ENCODE results near the gene AP2M1.
A peak's percentile ranks its signal among the peaks of the same experiment; 100 is the strongest.

The AP2M1 gene

DNA sequence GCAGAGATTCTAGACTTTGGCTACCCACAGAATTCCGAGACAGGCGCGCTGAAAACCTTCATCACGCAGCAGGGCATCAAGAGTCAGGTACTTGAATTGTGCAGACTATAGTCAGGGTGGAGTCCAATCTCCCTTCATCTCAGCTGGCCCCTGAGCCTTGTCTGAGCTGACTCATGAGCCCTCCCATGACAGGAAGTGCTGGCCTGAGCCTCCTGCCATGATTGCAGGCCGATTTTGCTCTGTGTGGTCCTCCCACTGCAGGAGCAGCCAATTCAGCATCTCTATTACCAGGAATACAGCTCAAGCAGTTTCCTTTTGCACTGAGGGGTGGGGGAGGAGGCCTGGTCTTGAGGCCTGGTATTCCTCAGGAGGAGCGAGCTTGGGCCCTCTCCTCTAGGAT, 5.5 kb downstream of the AP2M1 start:
- peaks cover 63 to 69% of the 10 kb centered on the region in 2 donors for H3K36me3 ChIP-seq (ENCODE audit: control insufficient read depth in 2 of 2, insufficient read depth in 2 of 2, low read length in 2 of 2)
- H3K4me3 ChIP-seq (ENCODE audit: low read length in 2 of 2) = no peak overlapping the region
- H3K27me3 ChIP-seq (ENCODE audit: control insufficient read depth in 1 of 2, insufficient read depth in 2 of 2, low read length in 2 of 2) = no peaks in the 10 kb centered on the region
- peaks cover 34% of the 10 kb centered on the region for H3K4me1 ChIP-seq (ENCODE audit: control insufficient read depth, insufficient read depth, low read length)
- no peak overlapping the region for H3K9ac ChIP-seq (ENCODE audit: low read length in 2 of 2)
- H3K9me3 ChIP-seq (ENCODE audit: control insufficient read depth in 2 of 2, low read length in 2 of 2) = no peaks in the 10 kb centered on the region
- no peak overlapping the region for H3K27ac ChIP-seq (ENCODE audit: low read length)

DNA sequence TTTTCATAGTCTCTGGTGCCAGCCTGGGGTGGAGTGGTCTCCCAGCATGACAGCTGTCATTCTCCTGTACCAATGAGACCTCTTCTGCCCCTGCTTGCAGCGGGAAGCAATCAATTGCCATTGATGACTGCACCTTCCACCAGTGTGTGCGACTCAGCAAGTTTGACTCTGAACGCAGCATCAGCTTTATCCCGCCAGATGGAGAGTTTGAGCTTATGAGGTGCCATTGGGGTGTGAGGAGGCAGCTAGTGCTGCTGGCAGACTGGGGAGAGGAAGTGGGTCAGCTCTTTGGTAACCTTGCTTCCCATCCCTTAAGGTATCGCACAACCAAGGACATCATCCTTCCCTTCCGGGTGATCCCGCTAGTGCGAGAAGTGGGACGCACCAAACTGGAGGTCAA, 6.9 kb downstream of the AP2M1 start:
- Histone ChIP-seq H3K36me3 (ENCODE audit: control insufficient read depth in 2 of 2, insufficient read depth in 2 of 2, low read length in 2 of 2) (peaks cover 63 to 69% of the 10 kb centered on the region in 2 donors), H3K4me1 (ENCODE audit: control insufficient read depth, insufficient read depth, low read length) (peaks cover 29% of the 10 kb centered on the region), H3K27ac (ENCODE audit: low read length) (no peak overlapping the region), H3K27me3 (ENCODE audit: control insufficient read depth in 1 of 2, insufficient read depth in 2 of 2, low read length in 2 of 2) (no peaks in the 10 kb centered on the region), H3K9me3 (ENCODE audit: control insufficient read depth in 2 of 2, low read length in 2 of 2) (no peaks in the 10 kb centered on the region), H3K4me3 (ENCODE audit: low read length in 2 of 2) (no peak overlapping the region), H3K9ac (ENCODE audit: low read length in 2 of 2) (no peak overlapping the region)

DNA sequence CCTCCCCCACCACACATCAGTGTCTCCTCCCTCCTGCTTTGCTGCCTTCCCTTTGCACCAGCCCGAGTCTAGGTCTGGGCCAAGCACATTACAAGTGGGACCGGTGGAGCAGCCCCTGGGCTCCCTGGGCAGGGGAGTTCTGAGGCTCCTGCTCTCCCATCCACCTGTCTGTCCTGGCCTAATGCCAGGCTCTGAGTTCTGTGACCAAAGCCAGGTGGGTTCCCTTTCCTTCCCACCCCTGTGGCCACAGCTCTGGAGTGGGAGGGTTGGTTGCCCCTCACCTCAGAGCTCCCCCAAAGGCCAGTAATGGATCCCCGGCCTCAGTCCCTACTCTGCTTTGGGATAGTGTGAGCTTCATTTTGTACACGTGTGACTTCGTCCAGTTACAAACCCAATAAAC, 9.0 kb downstream of the AP2M1 start:
- Histone ChIP-seq H3K27me3 (ENCODE audit: control insufficient read depth in 1 of 2, insufficient read depth in 2 of 2, low read length in 2 of 2) (no peaks in the 10 kb centered on the region), H3K27ac (ENCODE audit: low read length) (no peak overlapping the region), H3K9me3 (ENCODE audit: control insufficient read depth in 2 of 2, low read length in 2 of 2) (no peaks in the 10 kb centered on the region), H3K4me3 (ENCODE audit: low read length in 2 of 2) (no peak overlapping the region), H3K9ac (ENCODE audit: low read length in 2 of 2) (no peak overlapping the region), H3K36me3 (ENCODE audit: control insufficient read depth in 2 of 2, insufficient read depth in 2 of 2, low read length in 2 of 2) (peaks cover 58 to 61% of the 10 kb centered on the region in 2 donors), H3K4me1 (ENCODE audit: control insufficient read depth, insufficient read depth, low read length) (peaks cover 27% of the 10 kb centered on the region)

DNA sequence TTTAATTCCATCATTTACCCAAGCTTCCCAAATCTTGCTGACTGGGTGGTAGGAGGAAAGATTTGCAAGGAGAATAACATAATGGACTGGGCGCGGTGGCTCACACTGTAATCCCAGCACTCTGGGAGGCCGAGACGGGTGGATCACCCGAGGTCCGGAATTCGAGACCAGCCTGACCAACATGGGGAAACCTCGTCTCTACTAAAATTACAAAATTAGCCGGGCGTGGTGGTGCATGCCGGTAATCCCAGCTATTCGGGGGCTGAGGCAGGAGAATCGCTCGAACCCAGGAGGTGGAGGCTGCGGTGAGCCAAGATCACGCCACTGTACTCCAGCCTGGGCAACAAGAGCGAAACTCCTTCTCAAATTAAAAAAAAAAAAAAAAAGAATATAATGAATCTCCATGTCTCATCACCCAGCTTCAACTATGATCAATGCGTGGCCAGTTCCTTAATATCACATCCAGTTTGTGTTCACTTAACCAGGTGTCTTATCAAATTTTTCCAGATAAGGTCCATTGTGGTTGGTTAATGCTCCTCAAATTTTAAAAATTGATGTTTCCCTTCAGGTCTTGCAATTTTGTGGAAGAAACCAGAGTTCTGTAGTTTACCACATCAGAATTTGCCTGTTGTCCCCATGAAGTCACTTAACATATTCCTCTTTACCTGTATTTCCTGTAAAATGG, 10.0 kb downstream of the AP2M1 start:
- H3K9ac ChIP-seq (ENCODE audit: low read length in 2 of 2) = peak overlapping the region in 1 of 2 donors; percentile 74
- H3K9me3 ChIP-seq (ENCODE audit: control insufficient read depth in 2 of 2, low read length in 2 of 2) = no peaks in the 10 kb centered on the region
- H3K4me1 ChIP-seq (ENCODE audit: control insufficient read depth, insufficient read depth, low read length) = peaks cover 27% of the 10 kb centered on the region
- peaks cover 57 to 60% of the 10 kb centered on the region in 2 donors for H3K36me3 ChIP-seq (ENCODE audit: control insufficient read depth in 2 of 2, insufficient read depth in 2 of 2, low read length in 2 of 2)
- no peak overlapping the region for H3K4me3 ChIP-seq (ENCODE audit: low read length in 2 of 2)
- H3K27ac ChIP-seq (ENCODE audit: low read length) = peak overlapping the region; percentile 84
- no peaks in the 10 kb centered on the region for H3K27me3 ChIP-seq (ENCODE audit: control insufficient read depth in 1 of 2, insufficient read depth in 2 of 2, low read length in 2 of 2)

DNA sequence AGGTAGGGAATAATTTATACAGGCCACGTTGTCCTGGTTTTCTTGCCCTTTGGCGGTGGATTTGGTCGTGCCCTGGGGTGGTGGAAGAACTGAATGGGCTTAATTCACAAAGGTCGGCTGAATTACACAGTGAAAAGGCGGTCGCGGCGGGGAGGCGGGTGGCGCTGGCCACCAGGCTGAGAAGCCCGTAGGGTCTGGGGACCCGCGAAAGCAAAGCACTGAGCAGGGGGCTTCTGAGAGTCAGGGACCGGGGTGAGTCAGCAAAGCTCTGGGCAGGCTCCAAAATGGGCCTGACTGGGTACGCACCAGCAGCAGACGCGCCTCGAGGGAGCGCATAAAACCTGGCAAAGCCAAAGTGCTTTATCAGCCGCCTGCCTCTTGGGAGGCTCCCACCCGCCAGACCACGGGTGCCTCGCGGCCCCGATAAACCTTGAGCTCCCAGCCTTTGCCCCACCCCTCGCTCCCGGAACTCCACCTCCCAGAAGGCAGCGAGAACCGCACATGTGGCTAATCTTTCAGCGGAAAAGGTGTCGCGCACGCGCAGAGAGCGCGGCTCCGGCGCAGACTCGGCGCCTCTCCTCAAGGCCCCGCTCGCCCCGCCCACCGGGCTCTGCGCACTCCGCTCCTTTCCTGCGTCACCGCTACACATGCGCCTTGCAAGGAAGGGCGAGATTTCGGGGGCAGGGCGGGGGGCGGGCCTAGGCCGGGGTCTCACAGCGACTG, 11.0 kb downstream of the AP2M1 start:
- H3K4me3 ChIP-seq (ENCODE audit: low read length in 2 of 2) = peak overlapping the region; percentile 94 to 100
- H3K4me1 ChIP-seq (ENCODE audit: control insufficient read depth, insufficient read depth, low read length) = peaks cover 25% of the 10 kb centered on the region
- H3K9ac ChIP-seq (ENCODE audit: low read length in 2 of 2) = peak overlapping the region; percentile 73 to 91
- H3K27me3 ChIP-seq (ENCODE audit: control insufficient read depth in 1 of 2, insufficient read depth in 2 of 2, low read length in 2 of 2) = no peaks in the 10 kb centered on the region
- peaks cover 57 to 60% of the 10 kb centered on the region in 2 donors for H3K36me3 ChIP-seq (ENCODE audit: control insufficient read depth in 2 of 2, insufficient read depth in 2 of 2, low read length in 2 of 2)
- H3K27ac ChIP-seq (ENCODE audit: low read length) = peak overlapping the region; percentile 84
- H3K9me3 ChIP-seq (ENCODE audit: control insufficient read depth in 2 of 2, low read length in 2 of 2) = no peaks in the 10 kb centered on the region

DNA sequence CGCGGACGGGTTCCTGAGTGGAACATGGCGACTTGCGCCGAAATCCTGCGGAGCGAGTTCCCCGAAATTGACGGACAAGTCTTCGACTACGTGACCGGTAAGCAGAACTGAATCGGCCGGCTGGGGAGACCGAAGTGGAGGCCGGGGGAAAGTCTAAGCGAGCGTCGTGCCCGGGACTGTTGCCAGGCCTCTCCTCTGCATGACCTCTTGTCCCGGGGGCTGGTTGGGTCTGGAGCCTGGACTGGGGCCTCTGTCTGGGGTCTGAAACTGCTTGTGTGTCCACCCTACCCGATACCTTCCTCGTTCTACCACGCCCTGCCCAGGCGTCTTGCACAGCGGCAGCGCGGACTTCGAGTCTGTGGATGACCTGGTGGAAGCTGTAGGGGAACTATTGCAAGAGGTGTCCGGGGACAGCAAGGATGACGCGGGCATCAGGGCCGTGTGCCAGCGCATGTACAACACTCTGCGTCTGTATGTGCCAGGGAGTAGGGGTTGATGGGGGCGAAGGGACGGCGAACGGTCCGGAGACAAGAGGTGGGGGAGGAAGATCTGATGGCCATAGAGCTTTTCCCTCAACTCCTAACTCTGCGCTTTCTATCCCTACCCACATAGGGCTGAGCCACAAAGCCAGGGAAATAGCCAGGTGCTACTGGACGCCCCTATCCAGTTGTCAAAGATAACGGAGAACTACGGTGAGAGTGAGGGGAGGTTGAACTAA, 11.7 kb downstream of the AP2M1 start, which contains the start of gene ABCF3:
TSS of gene ABCF3 (plus strand) at position 16 of the 718 bp plus-strand sequence. CDS start at position 25, 9 bp downstream.
- Histone ChIP-seq H3K9ac (ENCODE audit: low read length in 2 of 2) (peak within 1 kb of the TSS; percentile 91 to 95), H3K27ac (ENCODE audit: low read length) (peak within 1 kb of the TSS; percentile 84), H3K9me3 (ENCODE audit: control insufficient read depth in 2 of 2, low read length in 2 of 2) (no peaks in the 10 kb centered on the region), H3K36me3 (ENCODE audit: control insufficient read depth in 2 of 2, insufficient read depth in 2 of 2, low read length in 2 of 2) (peaks cover 55 to 58% of the 10 kb centered on the region in 2 donors), H3K27me3 (ENCODE audit: control insufficient read depth in 1 of 2, insufficient read depth in 2 of 2, low read length in 2 of 2) (no peaks in the 10 kb centered on the region), H3K4me1 (ENCODE audit: control insufficient read depth, insufficient read depth, low read length) (peaks cover 25% of the 10 kb centered on the region), H3K4me3 (ENCODE audit: low read length in 2 of 2) (peak within 1 kb of the TSS; percentile 94 to 100)

DNA sequence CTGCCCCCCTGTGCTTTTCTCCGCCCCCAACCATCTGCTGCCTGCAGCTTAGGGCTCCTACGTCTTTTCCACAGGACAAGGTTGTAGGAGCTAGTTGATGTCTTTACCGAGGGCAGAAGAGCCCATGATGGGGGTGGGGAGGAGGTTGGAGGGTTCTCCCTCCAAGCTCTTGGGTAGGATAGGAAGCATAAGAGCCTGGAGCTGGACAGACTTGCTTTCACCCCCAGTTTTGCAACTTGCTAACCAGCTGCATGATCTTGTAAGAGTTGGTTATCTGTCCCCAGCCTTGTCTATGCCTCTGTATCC, 12.2 kb downstream of the AP2M1 start:
- Histone ChIP-seq H3K27me3 (ENCODE audit: control insufficient read depth in 1 of 2, insufficient read depth in 2 of 2, low read length in 2 of 2) (no peaks in the 10 kb centered on the region), H3K27ac (ENCODE audit: low read length) (peak overlapping the region; percentile 74), H3K9me3 (ENCODE audit: control insufficient read depth in 2 of 2, low read length in 2 of 2) (no peaks in the 10 kb centered on the region), H3K4me3 (ENCODE audit: low read length in 2 of 2) (peak overlapping the region; percentile 94 to 100), H3K36me3 (ENCODE audit: control insufficient read depth in 2 of 2, insufficient read depth in 2 of 2, low read length in 2 of 2) (peaks cover 50 to 54% of the 10 kb centered on the region in 2 donors), H3K4me1 (ENCODE audit: control insufficient read depth, insufficient read depth, low read length) (peaks cover 25% of the 10 kb centered on the region), H3K9ac (ENCODE audit: low read length in 2 of 2) (peak overlapping the region; percentile 91 to 95)

DNA sequence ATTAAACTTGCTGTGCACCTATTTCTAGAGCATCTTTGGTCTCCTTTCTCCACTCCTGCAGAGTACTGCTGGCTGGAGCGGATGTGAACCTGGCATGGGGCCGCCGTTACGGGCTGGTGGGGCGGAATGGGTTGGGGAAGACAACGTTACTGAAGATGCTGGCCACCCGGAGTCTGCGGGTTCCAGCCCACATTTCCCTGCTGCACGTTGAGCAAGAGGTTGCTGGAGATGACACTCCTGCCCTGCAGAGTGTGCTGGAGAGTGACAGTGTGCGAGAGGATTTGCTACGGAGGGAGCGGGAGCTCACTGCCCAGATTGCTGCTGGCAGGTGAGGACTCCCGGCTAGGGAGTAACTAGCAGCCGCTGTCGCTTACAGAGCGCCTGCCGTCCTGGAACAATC, 13.4 kb downstream of the AP2M1 start:
- Histone ChIP-seq H3K4me3 (ENCODE audit: low read length in 2 of 2) (no peak overlapping the region), H3K4me1 (ENCODE audit: control insufficient read depth, insufficient read depth, low read length) (peaks cover 25% of the 10 kb centered on the region), H3K36me3 (ENCODE audit: control insufficient read depth in 2 of 2, insufficient read depth in 2 of 2, low read length in 2 of 2) (peaks cover 48 to 50% of the 10 kb centered on the region in 2 donors), H3K27ac (ENCODE audit: low read length) (no peak overlapping the region), H3K9ac (ENCODE audit: low read length in 2 of 2) (no peak overlapping the region), H3K27me3 (ENCODE audit: control insufficient read depth in 1 of 2, insufficient read depth in 2 of 2, low read length in 2 of 2) (no peaks in the 10 kb centered on the region), H3K9me3 (ENCODE audit: control insufficient read depth in 2 of 2, low read length in 2 of 2) (no peaks in the 10 kb centered on the region)

DNA sequence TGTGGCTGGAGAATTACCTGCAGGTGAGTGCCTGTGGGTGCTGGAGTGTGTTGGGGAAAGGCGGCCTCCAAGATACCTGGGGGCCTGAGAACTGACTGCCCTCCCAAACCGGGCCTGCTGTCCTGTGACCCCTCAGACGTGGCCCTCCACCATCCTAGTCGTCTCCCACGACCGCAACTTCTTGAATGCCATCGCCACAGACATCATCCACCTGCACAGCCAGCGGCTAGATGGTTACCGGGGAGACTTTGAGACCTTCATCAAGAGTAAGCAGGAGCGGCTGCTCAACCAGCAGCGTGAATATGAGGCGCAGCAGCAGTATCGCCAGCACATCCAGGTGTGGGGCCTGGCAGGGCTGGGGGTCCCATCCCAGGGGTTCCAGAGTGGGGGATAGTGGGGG, 14.8 kb downstream of the AP2M1 start:
- H3K9ac ChIP-seq (ENCODE audit: low read length in 2 of 2) = no peak overlapping the region
- H3K36me3 ChIP-seq (ENCODE audit: control insufficient read depth in 2 of 2, insufficient read depth in 2 of 2, low read length in 2 of 2) = peaks cover 50 to 57% of the 10 kb centered on the region in 2 donors
- no peak overlapping the region for H3K27ac ChIP-seq (ENCODE audit: low read length)
- H3K4me3 ChIP-seq (ENCODE audit: low read length in 2 of 2) = no peak overlapping the region
- H3K27me3 ChIP-seq (ENCODE audit: control insufficient read depth in 1 of 2, insufficient read depth in 2 of 2, low read length in 2 of 2) = no peaks in the 10 kb centered on the region
- peaks cover 25% of the 10 kb centered on the region for H3K4me1 ChIP-seq (ENCODE audit: control insufficient read depth, insufficient read depth, low read length)
- H3K9me3 ChIP-seq (ENCODE audit: control insufficient read depth in 2 of 2, low read length in 2 of 2) = no peaks in the 10 kb centered on the region

DNA sequence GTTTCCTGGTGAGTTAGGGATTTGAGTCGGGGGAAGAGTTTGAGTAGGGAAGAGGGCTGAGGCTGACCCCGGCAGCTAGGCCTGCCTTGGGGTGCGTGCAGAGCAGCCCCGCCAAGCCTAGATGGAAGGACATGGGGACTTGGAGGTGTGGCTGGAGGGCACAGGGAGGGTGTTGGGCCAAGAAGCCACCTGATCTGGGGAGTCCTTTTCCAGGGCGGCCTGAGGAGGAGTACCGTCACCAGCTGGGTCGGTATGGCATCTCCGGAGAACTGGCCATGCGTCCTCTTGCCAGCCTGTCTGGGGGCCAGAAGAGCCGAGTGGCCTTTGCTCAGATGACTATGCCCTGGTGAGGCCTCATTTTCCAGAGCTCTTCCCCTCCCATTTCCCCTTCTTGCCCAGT, 18.2 kb downstream of the AP2M1 start:
- Histone ChIP-seq H3K4me1 (ENCODE audit: control insufficient read depth, insufficient read depth, low read length) (peaks cover 5% of the 10 kb centered on the region), H3K27me3 (ENCODE audit: control insufficient read depth in 1 of 2, insufficient read depth in 2 of 2, low read length in 2 of 2) (no peaks in the 10 kb centered on the region), H3K4me3 (ENCODE audit: low read length in 2 of 2) (no peak overlapping the region), H3K27ac (ENCODE audit: low read length) (no peak overlapping the region), H3K9me3 (ENCODE audit: control insufficient read depth in 2 of 2, low read length in 2 of 2) (no peaks in the 10 kb centered on the region), H3K36me3 (ENCODE audit: control insufficient read depth in 2 of 2, insufficient read depth in 2 of 2, low read length in 2 of 2) (peaks cover 53 to 68% of the 10 kb centered on the region in 2 donors), H3K9ac (ENCODE audit: low read length in 2 of 2) (no peak overlapping the region)
